NCI-H146 treated with DMSO at 0.1 percent for 48 hours (cell line): Measurements from ENCODE around the gene LRFN3.
"Not testable (repeated sequence)": the region's sequence is repeated elsewhere in the genome, so short reads cannot be mapped to it uniquely, and the experiment has no call there.

Source experiments
- DNase-seq: peaks from one replicate; lab custom pipeline; 2025; ENCODE audit not compliant: unreplicated experiment; lab: John Stamatoyannopoulos, UW

LRFN3 gene

GRCh38 chr19:35905178-35905727, 30.9 kb upstream of the LRFN3 start:
- no peak for DNase-seq

- DNase-seq = no peak
Measured at GRCh38 chr19:35907377-35907745, 28.8 kb upstream of the LRFN3 start.

GRCh38 chr19:35908010-35908441, 28.1 kb upstream of the LRFN3 start, which contains the start of gene TYROBP:
Gene TYROBP (minus strand): TSS chr19:35908295. CDS start chr19:35908228, 67 bp downstream.
- no peak for DNase-seq

- DNase-seq = no peak
Measured at GRCh38 chr19:35908973-35909683, 27.0 kb upstream of the LRFN3 start.

GRCh38 chr19:35909684-35910035, 26.5 kb upstream of the LRFN3 start:
- DNase-seq = no peak

GRCh38 chr19:35910355-35910754, 25.8 kb upstream of the LRFN3 start:
- not testable (repeated sequence) for DNase-seq

GRCh38 chr19:35911173-35911572, 25.0 kb upstream of the LRFN3 start:
- no peak for DNase-seq

GRCh38 chr19:35911790-35912189, 24.4 kb upstream of the LRFN3 start:
- no peak for DNase-seq

GRCh38 chr19:35913589-35913988, 22.6 kb upstream of the LRFN3 start:
- DNase-seq = no peak

- no peak for DNase-seq
Measured at GRCh38 chr19:35915443-35915842, 20.7 kb upstream of the LRFN3 start.

- no peak for DNase-seq
Measured at GRCh38 chr19:35919306-35919705, 16.9 kb upstream of the LRFN3 start.

GRCh38 chr19:35921012-35921411, 15.2 kb upstream of the LRFN3 start:
- no peak for DNase-seq

- DNase-seq = no peak
Measured at GRCh38 chr19:35925501-35925900, 10.7 kb upstream of the LRFN3 start.

GRCh38 chr19:35928507-35928906, 7.7 kb upstream of the LRFN3 start:
- DNase-seq = no peak

GRCh38 chr19:35929876-35930275, 6.3 kb upstream of the LRFN3 start:
- DNase-seq = no peak

GRCh38 chr19:35931161-35931873, 4.9 kb upstream of the LRFN3 start:
- peak; percentile 99 for DNase-seq

GRCh38 chr19:35931874-35932202, 4.3 kb upstream of the LRFN3 start:
- no peak for DNase-seq

GRCh38 chr19:35932291-35932936, 3.8 kb upstream of the LRFN3 start:
- no peak for DNase-seq

- DNase-seq = no peak
Measured at GRCh38 chr19:35936738-35937268, 629 bp downstream of the LRFN3 start.

GRCh38 chr19:35937345-35938281, 1.4 kb downstream of the LRFN3 start:
- no peak for DNase-seq
